Fibroblast of the aortic adventitia (primary cell): ENCODE results near the gene MAN1B1. TPM values are rescaled to one million over a fixed set of nuclear protein-coding genes. Genes with fewer than 3 reads are reported as not detected.
A peak's percentile ranks its signal among the peaks of the same experiment; 100 is the strongest.

ENCODE experiments used
- DNase-seq: peaks from one replicate; pipeline ENCODE4 v3.0.0-alpha.2; 2010; ENCODE audit warnings: low read depth
- H3K4me3 ChIP-seq: 2 replicates; pipeline ENCODE4 v1.5.1; 2011; ENCODE audit warnings: low read depth, mild to moderate bottlenecking, control low read depth, low read length, moderate library complexity
- total RNA-seq: library from RNA; depleted of rRNA; stranded (reverse); fragments of >200 nt; gene quantifications from 2 replicates; pipeline ENCODE4 v1.2.3, GENCODE V29; 2012; ENCODE audit warnings: low replicate concordance
- TF ChIP-seq, protein P1 (sequence below): IDR thresholded peaks from 2 replicates; pipeline ENCODE4 v1.5.1; 2011; ENCODE audit warnings: mild to moderate bottlenecking, low read length, control low read depth, inconsistent platforms; ENCODE audit not compliant: insufficient read depth

Gene MAN1B1
- total RNA-seq, 1 donor: 50.8 TPM

DNA sequence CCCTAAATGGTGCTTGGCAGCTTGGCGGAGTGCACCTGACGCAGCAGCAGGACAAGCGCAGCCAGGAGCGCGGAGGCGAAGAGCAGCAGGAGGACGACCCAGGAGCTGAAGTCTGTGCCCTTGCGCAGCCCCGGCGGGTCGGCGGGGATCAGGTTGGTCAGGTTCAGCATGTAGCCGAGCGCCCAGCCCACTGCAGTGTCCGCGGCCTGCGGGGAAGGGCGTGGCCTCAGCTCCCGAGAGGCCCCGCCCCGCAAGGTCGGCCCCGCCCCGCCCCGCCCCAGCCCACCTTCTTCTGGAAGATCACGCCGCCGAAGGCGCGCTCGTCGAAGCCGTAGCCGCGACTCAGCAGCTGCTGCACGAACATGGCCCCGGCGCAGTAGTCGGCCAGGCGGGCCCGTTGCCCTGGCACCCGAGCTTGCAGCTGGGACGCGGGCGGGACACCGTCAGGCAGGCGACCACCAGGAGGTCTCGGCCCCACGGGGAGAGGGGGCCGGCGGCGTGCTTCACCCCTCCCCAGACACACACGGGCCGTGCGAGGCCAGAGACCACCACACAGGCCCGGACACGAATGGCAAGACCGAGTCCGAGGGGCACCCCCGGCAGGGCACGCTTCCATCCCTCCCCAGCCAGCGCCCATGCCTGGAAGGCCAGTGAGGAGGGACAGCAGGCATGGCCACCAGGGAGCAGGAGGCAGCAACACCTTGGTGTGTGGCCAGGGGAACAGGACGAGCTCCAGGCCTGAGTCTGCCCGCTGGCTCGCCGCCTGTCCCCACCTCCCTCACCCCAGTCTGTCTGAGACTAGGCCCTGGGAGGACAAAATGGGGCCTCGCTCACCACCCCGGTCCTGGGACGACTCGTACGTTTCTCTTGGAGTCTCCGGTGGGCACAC, 37.9 kb upstream of the MAN1B1 start:
- DNase-seq: no peak
- TF ChIP-seq, protein P1, sequence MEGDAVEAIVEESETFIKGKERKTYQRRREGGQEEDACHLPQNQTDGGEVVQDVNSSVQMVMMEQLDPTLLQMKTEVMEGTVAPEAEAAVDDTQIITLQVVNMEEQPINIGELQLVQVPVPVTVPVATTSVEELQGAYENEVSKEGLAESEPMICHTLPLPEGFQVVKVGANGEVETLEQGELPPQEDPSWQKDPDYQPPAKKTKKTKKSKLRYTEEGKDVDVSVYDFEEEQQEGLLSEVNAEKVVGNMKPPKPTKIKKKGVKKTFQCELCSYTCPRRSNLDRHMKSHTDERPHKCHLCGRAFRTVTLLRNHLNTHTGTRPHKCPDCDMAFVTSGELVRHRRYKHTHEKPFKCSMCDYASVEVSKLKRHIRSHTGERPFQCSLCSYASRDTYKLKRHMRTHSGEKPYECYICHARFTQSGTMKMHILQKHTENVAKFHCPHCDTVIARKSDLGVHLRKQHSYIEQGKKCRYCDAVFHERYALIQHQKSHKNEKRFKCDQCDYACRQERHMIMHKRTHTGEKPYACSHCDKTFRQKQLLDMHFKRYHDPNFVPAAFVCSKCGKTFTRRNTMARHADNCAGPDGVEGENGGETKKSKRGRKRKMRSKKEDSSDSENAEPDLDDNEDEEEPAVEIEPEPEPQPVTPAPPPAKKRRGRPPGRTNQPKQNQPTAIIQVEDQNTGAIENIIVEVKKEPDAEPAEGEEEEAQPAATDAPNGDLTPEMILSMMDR: no peak
- H3K4me3 ChIP-seq: no peak overlapping the region

DNA sequence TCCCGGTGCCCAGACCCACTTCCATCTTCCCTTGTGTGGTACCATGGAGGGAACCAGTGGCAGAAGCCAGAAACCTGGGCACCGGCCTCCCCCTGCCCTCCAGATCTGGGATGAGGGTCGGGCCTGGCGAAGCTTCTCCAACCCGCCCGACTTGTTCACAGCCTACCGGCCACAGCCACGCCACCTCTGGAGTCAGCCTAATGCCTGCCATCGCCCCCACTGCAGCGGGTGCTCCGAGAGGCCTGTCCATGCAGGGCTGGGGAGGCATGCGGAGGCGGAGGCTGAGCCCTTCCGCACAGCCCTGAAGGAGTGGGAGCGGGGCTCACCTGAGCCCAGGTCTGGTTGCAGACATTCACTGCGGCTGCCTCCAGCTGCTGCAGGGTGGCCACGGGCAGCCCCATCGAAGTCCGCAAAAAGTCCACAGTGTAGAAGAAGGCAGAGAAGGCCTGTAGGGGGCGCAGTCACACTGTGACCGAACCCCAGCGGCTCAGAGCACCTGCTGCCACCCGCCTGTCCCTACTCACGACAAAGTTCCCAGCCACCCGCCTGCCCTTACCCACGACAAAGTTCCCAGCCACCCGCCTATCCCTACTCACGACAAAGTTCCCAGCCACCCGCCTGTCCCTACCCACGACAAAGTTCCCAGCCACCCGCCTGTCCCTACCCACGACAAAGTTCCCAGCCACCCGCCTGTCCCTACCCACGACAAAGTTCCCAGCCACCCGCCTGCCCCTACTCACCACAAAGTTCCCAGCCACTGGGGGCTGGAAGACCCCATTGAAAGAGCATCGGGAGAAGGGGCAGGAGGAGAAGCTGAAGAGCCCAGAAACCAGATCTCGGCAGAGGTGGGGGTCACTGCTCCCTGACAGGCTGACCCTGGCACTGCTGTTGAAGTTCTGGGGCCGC, 37.0 kb upstream of the MAN1B1 start:
- TF ChIP-seq, protein P1: peak; percentile 54
- no peak overlapping the region for H3K4me3 ChIP-seq
- peak; percentile 41 for DNase-seq

DNA sequence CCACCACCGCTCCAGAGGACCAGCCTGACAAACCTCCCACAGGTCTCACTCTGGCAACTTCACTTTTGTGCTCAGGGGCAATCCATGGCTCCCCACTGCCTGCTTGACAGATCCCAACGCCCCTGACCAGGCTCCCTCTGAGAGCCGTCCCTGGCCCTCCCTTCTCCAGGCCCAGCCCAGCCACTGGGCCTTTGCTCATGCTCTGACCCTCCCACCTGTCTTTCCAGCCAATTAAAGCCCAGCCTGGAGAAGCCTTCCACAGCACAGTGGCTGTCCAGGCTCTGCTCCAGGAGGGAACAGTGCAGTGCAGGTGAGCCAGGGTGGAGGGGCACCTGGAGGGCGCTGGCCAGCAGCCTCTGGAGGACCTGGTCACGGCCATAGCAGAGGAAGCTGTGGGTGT, 36.2 kb upstream of the MAN1B1 start:
- DNase-seq: no peak
- H3K4me3 ChIP-seq: no peak overlapping the region
- TF ChIP-seq, protein P1: no peak

DNA sequence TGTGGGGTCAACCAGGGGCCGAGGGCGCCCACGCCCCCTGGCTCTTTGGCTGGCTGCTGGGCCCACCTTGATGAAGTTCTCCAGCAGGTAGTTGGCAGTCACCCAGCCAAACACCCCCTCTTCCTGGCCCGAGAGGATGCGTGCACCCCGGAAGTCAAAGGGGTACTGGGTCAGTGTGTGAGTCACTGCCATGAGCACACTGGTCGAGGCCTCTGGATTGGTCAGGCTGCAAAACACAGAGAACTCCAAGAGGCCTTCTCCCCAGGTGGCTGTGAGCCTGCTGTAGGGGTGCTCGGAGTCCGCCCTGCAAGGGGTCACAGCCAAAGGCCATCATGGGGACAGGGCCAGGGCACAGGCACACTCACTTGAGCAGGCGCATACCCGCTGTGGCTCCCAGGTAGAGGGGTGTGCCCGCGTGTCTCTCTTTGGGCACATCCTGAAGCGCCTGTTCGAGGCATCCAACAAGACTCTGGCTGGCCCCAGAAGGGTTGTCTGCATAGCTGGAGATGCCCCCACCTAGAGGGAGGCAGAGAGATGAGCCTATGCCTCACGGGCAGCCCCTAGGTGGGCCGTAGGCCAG, 35.5 kb upstream of the MAN1B1 start:
- TF ChIP-seq, protein P1: no peak
- H3K4me3 ChIP-seq: no peak overlapping the region
- no peak for DNase-seq

DNA sequence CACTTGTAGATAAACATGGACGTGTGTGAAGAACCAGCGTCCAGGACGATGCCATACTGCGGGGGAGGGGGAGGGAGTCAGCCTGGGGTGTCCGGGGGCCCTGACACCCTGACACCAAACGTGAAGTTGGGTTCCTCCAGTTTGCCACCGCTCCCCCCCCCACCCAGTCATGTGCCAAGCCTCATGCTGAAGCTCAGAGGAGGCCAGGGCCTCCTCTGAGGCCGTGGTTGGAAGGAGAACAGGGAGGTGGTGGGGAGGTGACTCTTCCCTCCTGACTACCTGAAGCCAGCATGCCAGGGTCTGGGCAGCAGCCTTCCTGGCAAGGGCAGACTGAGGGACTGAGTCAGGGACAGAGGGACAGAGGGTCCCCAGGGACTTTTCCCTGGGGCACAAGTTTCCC, 34.5 kb upstream of the MAN1B1 start:
- H3K4me3 ChIP-seq: no peak overlapping the region
- TF ChIP-seq, protein P1: no peak
- no peak for DNase-seq
